ENCODE measurements around the gene FARS2. TPM values are rescaled to one million over a fixed set of nuclear protein-coding genes. Genes with fewer than 3 reads are reported as not detected.

The FARS2 gene
- total and polyA plus RNA-seq, 2 of the 13 experiments (the other 11 are each of a cell fraction or from before 2014, with no cell fraction given) = 15.4 to 26.0 TPM

DNA sequence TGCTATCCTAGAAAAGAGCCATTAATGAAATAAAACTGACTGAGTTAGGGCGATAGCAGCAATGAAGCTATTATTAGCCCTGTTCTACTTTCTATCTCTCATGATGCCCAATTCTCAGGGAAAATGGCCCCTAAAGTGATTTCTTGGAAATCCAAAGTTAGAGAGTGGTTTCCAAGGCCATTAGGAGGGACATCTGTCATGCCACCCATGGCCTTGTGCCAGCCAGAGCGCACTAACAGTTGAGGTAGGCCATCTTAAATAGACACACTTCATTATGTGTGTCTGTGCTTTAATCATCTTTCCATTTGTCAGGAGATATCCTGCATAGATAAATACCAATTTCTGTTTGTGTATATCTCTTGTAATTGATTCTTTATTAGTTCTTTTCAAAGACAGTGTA, 483.8 kb downstream of the FARS2 start:
- Histone ChIP-seq H3K36me3 (replicated peaks in 1 of 2; ENCODE audit: control insufficient read depth in 1 of 2, insufficient read depth in 2 of 2, low read length in 2 of 2) (no peaks in the 10 kb centered on the region), H2AFZ (ENCODE audit: low read length) (no peak overlapping the region), H3K27ac (ENCODE audit: extremely low read length, insufficient read depth, low read length) (no peak overlapping the region), H3K9me3 (ENCODE audit: low read length) (no peaks in the 10 kb centered on the region), H3K27me3 (ENCODE audit: control insufficient read depth in 1 of 2, insufficient read depth in 2 of 2, low read length in 2 of 2) (no peaks in the 10 kb centered on the region), H3K79me2 (ENCODE audit: insufficient read depth, low read length) (no peaks in the 10 kb centered on the region), H3K4me1 (ENCODE audit: insufficient read depth, low read length) (peaks cover 12% of the 10 kb centered on the region), H3K4me2 (ENCODE audit: low read depth, low read length) (no peak overlapping the region), H3K4me3 (replicated peaks in 1 of 3; ENCODE audit: insufficient read depth in 1 of 3, low read depth in 2 of 3, low read length in 3 of 3) (no peak overlapping the region), H4K20me1 (ENCODE audit: insufficient read depth, low read length) (no peaks in the 10 kb centered on the region), H3K9ac (ENCODE audit: insufficient read depth, low read depth, low read length) (no peak overlapping the region)
- POLR2A ChIA-PET = no interaction called here
- in situ Hi-C loops (cut with HindIII; ENCODE audit: extremely low pct_ligation_motif_present, low pct_unique_long_range_greater_than_20kb) = no loop called here
- no TSS peak for BruUV-seq (replicated peaks)
- DNase-seq (ENCODE audit: low spot score) (no peak), ATAC-seq (no peak), FAIRE-seq (no peak)
- CTCF ChIA-PET (ENCODE audit: low intra/inter-chr PET ratio, low total read pairs) = no interaction called here
- 94% methylated on average over 2 of the region's 2 CpGs for WGBS (ENCODE audit: low lambda C conversion rate)
- TF ChIP-seq NFE2 (CRISPR knock-in tag; IDR thresholded peaks at IDR 0.05) (no peak), ZNF333 (CRISPR knock-in tag; IDR thresholded peaks at IDR 0.05; ENCODE audit: borderline replicate concordance) (no peak), ZNF713 (CRISPR knock-in tag; IDR thresholded peaks at IDR 0.05) (no peak), ZNF180 (CRISPR knock-in tag; IDR thresholded peaks at IDR 0.05; ENCODE audit: borderline replicate concordance, low read depth) (no peak), ZNF562 (CRISPR knock-in tag; IDR thresholded peaks at IDR 0.05; ENCODE audit: borderline replicate concordance) (no peak), MED13 (CRISPR knock-in tag; IDR thresholded peaks at IDR 0.05) (no peak)
- TF ChIP-seq, protein P1, sequence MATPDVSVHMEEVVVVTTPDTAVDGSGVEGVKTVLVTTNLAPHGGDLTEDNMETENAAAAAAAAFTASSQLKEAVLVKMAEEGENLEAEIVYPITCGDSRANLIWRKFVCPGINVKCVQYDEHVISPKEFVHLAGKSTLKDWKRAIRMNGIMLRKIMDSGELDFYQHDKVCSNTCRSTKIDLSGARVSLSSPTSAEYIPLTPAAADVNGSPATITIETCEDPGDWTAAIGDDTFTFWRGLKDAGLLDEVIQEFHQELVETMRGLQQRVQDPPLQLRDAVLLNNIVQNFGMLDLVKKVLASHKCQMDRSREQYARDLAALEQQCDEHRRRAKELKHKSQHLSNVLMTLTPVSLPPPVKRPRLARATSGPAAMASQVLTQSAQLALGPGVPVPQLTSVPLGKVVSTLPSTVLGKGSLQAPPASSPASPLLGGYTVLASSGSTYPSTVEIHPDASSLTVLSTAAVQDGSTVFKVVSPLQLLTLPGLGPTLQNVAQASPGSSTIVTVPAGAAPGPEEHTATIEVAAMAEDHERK (CRISPR knock-in tag; IDR thresholded peaks at IDR 0.05; ENCODE audit: low read depth) = no peak
- TF ChIP-seq, protein P2, sequence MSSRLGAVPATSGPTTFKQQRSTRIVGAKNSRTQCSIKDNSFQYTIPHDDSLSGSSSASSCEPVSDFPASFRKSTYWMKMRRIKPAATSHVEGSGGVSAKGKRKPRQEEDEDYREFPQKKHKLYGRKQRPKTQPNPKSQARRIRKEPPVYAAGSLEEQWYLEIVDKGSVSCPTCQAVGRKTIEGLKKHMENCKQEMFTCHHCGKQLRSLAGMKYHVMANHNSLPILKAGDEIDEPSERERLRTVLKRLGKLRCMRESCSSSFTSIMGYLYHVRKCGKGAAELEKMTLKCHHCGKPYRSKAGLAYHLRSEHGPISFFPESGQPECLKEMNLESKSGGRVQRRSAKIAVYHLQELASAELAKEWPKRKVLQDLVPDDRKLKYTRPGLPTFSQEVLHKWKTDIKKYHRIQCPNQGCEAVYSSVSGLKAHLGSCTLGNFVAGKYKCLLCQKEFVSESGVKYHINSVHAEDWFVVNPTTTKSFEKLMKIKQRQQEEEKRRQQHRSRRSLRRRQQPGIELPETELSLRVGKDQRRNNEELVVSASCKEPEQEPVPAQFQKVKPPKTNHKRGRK (CRISPR knock-in tag; IDR thresholded peaks at IDR 0.05) = no peak
- TF ChIP-seq, protein P3, sequence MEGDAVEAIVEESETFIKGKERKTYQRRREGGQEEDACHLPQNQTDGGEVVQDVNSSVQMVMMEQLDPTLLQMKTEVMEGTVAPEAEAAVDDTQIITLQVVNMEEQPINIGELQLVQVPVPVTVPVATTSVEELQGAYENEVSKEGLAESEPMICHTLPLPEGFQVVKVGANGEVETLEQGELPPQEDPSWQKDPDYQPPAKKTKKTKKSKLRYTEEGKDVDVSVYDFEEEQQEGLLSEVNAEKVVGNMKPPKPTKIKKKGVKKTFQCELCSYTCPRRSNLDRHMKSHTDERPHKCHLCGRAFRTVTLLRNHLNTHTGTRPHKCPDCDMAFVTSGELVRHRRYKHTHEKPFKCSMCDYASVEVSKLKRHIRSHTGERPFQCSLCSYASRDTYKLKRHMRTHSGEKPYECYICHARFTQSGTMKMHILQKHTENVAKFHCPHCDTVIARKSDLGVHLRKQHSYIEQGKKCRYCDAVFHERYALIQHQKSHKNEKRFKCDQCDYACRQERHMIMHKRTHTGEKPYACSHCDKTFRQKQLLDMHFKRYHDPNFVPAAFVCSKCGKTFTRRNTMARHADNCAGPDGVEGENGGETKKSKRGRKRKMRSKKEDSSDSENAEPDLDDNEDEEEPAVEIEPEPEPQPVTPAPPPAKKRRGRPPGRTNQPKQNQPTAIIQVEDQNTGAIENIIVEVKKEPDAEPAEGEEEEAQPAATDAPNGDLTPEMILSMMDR (CRISPR knock-in tag; IDR thresholded peaks at IDR 0.05) = no peak
- intact Hi-C loops (cut with micrococcal nuclease; ENCODE audit: unreplicated experiment) = no loop called here

Measured in HepG2 (cell line).